Stimulated activated CD8-positive, alpha-beta memory T cell treated with anti-CD3 and anti-CD28 coated beads, Interleukin-4, amount 100 ng/mL, for 24 hours (primary cell): ENCODE results near the gene HDLBP.
"Not testable (repeated sequence)": the region's sequence is repeated elsewhere in the genome, so short reads cannot be mapped to it uniquely, and the experiment has no call there.

ENCODE experiments used
- DNase-seq: peaks from one replicate; pipeline ENCODE4 v3.0.0-alpha.2; 2020; ENCODE audit warnings: low read depth

The HDLBP gene

DNA sequence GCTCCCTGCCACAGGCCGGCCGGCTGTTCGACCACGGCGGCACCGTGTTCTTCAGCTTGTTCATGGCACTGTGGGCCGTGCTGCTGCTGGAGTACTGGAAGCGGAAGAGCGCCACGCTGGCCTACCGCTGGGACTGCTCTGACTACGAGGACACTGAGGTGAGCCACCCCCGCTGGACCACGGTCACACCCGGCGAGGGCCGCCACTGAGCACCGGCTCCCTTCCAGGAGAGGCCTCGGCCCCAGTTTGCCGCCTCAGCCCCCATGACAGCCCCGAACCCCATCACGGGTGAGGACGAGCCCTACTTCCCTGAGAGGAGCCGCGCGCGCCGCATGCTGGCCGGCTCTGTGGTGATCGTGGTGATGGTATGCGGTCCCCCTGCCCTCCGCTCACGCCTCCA lies 106.2 kb downstream of the HDLBP start:
- DNase-seq, result no peak

DNA sequence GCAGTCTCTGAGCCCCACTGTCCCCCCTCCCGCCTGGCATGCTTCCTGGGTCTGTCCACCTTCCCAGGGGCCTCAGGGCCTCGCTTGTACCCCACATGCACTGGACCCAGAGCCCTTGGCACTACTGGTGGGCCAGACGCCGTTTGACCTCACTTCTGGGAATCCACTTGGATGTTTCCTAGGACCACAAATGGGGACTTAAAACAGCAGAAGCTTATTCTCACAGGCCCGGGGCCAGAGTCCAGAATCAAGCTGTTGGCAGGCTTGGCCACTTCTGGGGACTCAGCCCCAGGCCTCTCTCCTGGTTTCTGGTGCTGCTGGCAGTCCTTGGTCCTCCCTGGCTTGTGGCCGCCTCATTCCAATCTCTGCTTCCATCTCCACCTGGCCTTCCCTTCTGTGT lies 107.4 kb downstream of the HDLBP start:
- DNase-seq, result no peak

DNA sequence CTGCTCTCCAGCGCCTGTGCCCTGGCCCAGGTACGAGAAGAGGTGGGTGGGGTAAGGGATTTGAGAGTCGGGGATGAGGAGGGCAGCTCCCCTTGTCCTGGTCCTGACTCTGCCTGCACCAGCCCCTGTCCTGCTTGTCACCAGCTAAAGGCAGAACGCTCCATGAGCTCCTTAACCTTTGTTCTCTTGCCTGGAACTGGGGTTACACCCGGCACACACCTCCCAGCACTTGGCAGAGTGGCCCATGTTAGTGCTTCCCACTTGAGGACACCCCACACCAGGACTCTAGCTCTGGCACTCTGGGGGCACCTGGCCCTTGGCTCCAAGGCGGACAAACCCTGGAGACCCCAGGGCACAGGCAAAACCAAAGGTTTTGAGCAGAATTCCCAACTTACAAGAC lies 107.8 kb downstream of the HDLBP start:
- DNase-seq, result no peak

DNA sequence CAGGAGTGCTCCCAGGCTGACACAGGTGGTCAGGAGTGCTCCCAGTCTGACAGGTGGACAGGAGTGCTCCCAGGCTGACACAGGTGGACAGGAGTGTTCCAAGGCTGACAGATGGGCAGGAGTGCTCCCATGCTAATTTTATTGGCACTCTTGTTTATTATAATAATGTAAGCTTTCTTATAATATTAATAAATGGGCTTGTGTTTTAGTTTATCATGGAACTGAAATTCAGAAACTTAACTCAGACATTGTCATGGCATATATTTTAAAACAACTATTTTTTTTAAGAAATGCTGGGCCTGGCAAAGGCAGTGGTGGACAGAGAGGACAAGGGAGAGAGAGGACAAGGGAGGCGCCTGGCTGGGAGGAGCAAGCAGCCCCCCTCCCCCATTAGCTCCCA lies 108.3 kb downstream of the HDLBP start:
- no peak for DNase-seq

DNA sequence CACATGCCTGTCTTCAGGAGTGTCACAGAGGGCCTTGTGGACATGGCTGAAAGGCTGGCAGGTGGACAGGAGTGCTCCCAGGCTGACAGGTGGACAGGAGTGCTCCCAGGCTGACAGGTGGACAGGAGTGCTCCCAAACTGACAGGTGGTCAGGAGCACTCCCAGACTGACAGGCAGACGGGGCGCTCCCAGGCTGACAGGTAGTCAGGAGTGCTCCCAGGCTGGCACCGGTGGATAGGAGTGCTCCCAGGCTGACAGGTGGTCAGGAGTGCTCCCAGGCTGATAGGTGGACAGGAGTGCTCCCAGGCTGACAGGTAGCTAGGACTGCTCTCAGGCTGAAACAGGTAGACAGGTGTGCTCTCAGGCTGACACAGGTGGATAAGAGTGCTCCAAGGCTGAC lies 110.4 kb downstream of the HDLBP start:
- no peak for DNase-seq

GRCh38 chr2:241204490-241204889 lies 111.0 kb downstream of the HDLBP start:
- no peak for DNase-seq

DNA sequence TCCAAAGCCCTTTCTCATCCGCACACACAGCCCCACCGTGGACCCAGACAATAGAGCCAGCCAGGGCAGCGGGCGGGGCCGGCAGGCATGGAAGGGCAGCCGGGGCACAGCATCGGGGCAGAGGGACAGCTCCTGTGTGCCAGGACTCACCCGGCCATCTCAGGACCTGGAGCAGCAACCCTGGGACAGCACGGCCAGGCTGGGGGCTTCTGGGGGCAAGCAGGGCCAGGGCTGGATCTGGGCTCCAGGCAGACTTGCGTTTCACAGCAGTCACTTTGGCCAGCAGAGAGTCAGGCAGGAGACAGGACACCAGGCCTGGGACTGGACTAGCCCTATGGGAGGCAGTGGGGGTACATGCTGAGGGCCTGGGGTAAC lies 111.5 kb downstream of the HDLBP start:
- no peak for DNase-seq

DNA sequence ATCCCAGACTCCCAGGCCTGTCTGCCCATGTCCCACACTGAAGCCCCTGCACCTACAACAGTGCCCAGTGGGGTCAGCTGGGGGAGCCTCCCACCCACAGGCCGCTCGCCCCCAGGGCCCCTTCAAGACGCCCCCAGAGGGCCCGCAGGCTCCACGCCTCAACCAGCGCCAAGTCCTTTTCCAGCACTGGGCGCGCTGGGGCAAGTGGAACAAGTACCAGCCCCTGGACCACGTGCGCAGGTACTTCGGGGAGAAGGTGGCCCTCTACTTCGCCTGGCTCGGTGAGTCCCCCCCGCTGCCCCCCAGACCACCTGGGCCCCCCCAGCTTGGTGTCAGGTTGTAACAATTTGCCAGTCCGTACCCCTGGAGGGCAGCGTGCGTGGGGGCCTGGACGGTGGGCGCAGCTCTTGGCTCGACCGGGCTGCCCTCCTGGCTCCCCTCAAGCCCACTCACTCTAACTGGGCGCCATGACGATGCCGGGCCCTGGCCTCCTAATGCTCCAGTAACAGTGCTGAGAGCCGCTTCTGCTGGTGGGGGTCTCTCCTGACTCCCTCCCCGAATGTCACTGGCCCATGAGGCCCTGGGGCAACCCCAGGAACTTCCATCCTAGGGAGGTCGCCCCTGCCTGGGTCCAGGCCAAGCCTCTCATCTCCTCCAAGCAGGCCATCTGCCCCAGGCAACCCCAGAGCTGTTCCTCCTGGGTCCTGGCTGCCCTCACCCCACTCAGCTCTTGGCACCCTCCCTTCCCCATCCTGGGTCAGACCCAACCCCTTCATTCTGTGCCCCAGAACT lies 112.1 kb downstream of the HDLBP start:
- no peak for DNase-seq

- no peak for DNase-seq
These were observed 112.8 kb downstream of the HDLBP start for GRCh38 chr2:241202681-241203080.

- DNase-seq, result no peak
These were observed 113.2 kb downstream of the HDLBP start for GRCh38 chr2:241202268-241202585.

DNA sequence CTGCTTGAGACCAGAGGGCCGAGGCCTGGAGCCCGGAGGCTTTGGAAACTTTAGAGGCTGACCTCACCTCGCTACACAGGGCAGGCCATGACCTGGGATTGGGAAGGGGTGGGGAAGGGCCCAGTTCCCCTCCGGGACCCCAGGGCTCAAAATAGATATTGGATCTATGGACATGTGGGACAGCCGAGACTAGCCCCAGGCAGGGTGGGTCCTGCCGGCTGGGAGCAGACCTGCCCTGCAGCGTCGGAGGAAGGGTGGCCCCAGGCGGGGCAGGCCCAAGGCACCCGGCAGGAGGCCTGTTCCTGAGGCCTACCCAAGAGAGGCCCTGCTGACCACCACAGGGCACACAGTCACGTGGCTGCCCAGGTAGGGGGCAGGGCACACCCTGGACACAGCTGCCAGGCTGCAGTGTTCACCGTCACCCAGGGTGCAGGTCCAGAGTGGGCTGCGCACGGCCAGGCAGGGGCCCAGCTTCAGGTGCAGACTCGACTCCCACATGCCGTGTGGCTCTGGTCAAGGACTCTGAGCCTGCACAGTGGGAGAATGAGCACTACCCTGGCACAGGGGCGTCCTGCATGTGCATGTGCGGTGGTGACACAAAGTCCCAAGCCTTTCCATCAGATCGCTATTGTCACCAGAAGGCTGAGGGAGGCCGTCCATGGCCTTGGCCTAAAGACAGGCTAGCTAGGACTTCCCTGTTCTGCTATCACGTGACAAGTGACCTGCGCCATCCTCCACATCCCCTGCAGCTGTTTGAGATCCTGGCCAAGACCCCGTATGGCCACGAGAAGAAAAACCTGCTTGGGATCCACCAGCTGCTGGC lies 113.8 kb downstream of the HDLBP start:
- no peak for DNase-seq

- DNase-seq, result no peak
These were observed 114.6 kb downstream of the HDLBP start for GRCh38 chr2:241200822-241201395.

GRCh38 chr2:241199897-241200821 lies 115.3 kb downstream of the HDLBP start:
- no peak for DNase-seq

- no peak for DNase-seq
These were observed 116.2 kb downstream of the HDLBP start for GRCh38 chr2:241199286-241199685.

GRCh38 chr2:241198381-241199279 lies 116.8 kb downstream of the HDLBP start:
- DNase-seq, result no peak

DNA sequence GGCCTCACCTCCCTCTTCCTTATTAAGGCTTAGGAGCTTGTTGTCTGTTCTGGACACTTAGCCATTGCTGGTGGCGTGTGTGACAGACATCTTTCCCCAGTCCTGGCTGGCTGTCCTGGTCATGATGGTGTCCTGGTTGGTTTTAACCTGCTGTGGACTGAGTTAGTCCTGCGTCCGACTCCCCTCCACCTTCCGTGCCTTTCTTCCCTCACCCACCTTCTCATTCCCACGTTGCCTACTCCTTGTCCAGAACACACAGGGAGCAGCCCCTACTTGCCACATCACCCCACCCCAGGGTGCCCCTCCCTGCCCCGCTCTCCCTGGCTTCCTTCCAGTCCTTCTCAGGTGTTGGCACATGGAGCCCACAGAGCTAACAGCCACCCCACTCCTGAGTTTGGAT lies 117.5 kb downstream of the HDLBP start:
- no peak for DNase-seq

DNA sequence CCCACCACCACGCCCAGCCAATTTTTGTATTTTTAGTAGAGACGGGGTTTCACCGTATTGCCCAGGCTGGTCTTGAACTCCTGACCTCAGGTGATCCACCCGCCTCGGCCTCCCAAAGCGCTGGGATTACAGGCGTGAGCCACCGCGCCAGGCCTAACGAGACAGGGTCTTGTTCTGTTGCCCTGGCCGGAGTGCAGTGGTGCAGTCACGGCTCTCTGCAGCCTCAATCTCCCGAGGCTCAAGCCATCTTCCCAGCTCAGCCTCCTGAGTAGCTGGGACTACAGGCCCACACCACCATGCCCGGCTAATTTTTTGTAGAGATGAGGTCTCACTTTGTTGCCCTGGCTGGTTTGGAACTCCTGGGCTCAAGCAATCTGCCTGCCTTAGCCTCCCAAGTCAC lies 118.2 kb downstream of the HDLBP start:
- not testable (repeated sequence) for DNase-seq

DNA sequence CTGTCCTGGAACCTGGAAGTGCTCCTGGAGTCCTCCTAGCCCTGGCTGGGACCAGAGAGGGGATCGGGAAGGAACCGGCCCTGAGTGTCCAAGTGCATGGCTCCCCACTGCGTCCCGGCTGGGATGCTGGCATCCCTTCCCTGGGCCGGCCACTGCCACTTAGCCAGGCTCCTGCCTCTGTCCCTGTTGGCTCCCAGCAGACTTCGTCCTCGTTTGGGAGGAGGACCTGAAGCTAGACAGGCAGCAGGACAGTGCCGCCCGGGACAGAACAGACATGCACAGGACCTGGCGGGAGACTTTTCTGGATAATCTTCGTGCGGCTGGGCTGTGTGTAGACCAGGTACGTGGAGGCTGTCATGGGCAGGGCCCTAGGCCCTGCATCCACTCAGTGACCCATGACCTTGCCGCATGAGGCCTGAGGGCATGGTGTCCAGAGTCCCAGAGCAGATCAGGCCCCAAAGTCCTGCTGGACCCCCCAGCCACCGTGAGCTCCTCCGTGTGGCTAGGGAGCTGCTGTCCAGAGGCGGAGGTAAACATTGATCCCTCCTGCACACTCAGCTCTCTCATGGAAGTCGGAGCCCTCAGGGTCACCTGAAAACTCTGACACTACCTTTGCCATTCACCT lies 119.9 kb downstream of the HDLBP start:
- no peak for DNase-seq

DNA sequence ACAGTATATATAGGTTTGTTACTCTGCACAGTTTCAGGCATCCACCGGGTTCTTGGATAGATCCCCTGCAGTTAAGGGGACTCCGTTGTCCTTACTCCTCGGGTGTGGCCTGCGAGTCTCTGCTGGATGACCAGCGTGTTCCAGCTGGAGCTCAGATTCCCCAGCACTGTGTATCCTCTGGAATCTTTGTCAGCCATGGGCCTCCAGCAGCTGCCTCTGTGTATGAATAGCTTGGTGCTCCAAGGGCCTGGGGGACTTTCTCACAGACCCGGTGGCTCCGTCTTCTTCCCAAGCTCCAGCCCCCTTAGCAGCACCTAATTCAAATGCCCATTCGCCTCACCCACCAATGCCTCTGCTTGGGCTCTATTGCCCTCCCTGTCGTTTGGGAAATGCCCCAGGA lies 120.7 kb downstream of the HDLBP start:
- DNase-seq, result no peak

DNA sequence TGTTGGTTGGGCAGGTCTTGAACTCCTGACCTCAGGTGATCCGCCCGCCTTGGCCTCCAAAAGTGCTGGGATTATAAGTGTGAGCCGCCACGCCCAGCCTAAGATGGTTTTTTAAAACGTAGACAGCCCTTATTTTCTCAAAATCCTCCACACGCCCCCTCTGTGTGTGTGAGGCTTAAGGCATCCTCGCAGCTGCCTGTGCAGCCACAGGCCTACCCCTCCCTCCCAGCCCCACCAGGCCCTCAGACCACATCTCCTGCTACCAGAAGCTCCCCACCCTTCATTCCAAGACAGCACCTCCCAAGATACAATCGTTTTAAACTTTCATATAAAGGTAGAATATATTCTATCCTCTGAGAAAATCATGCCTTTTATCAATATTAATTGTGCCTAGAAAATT lies 122.2 kb downstream of the HDLBP start:
- no peak for DNase-seq

DNA sequence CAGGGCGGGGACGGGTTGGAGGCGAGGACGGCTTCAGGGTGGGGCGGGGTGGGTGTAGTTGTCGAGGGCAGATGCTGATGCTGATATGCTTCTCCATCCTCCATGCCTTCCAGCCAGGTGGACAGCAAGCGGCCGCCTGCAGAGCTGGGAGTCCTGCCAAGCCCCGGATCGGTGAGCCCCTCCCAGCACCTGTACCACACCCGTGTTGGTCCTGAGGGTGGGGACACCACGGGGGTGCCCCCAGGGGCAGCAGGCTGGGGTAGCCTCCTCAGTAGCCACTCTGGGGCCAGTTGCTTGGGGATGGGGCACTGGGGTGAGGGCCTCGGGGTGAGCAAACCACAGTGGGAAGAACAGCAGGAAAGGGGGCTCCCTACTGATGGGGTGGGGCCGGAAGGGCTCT lies 124.4 kb downstream of the HDLBP start:
- no peak for DNase-seq
